Activated CD4-positive, alpha-beta T cell treated with anti-CD3 and anti-CD28 coated beads, Interleukin-2, Interleukin-4, amounts not matched to agents 100 ng/mL and 50 ng/mL, durations not matched to agents 16 hours and 8 hours (primary cell): ENCODE measurements around the gene RFXANK.
A peak's percentile ranks its signal among the peaks of the same experiment; 100 is the strongest.
"Not testable (repeated sequence)": the region's sequence is repeated elsewhere in the genome, so short reads cannot be mapped to it uniquely, and the experiment has no call there.

Experiments used
- DNase-seq: peaks from one replicate; pipeline ENCODE4 v3.0.0-alpha.2; 2020; ENCODE audit warnings: low spot score

The RFXANK gene

GRCh38 chr19:19192078-19192882 lies at the start of gene RFXANK, which contains the start of gene BORCS8:
TSS of gene RFXANK (plus strand) at chr19:19192258. CDS start at chr19:19193947, 1,689 bp downstream.
TSS of gene BORCS8 (minus strand) at chr19:19192152. CDS start at chr19:19192117, 35 bp downstream.
- DNase-seq, result peak; percentile 100

GRCh38 chr19:19142347-19142746 lies 49.7 kb upstream of the RFXANK start:
- DNase-seq, result no peak

- no peak for DNase-seq
These were observed 46.8 kb upstream of the RFXANK start for GRCh38 chr19:19145281-19145680.

- DNase-seq, result peak; percentile 88
These were observed 46.1 kb upstream of the RFXANK start for GRCh38 chr19:19145684-19146608.

GRCh38 chr19:19146865-19147264 lies 45.2 kb upstream of the RFXANK start:
- no peak for DNase-seq

GRCh38 chr19:19147344-19147743 lies 44.7 kb upstream of the RFXANK start:
- no peak for DNase-seq

- not testable (repeated sequence) for DNase-seq
These were observed 43.6 kb upstream of the RFXANK start for GRCh38 chr19:19148504-19148903.

- no peak for DNase-seq
These were observed 42.6 kb upstream of the RFXANK start for GRCh38 chr19:19149435-19149834.

- no peak for DNase-seq
These were observed 40.6 kb upstream of the RFXANK start for GRCh38 chr19:19151418-19151817.

- no peak for DNase-seq
These were observed 39.2 kb upstream of the RFXANK start for GRCh38 chr19:19152668-19153384.

GRCh38 chr19:19154768-19155494 lies 37.1 kb upstream of the RFXANK start:
- no peak for DNase-seq

- DNase-seq, result no peak
These were observed 36.4 kb upstream of the RFXANK start for GRCh38 chr19:19155495-19156219.

- DNase-seq, result no peak
These were observed 34.2 kb upstream of the RFXANK start for GRCh38 chr19:19157808-19158207.

- no peak for DNase-seq
These were observed 32.5 kb upstream of the RFXANK start for GRCh38 chr19:19159534-19159933.

- DNase-seq, result no peak
These were observed 31.5 kb upstream of the RFXANK start for GRCh38 chr19:19160461-19161035.

- DNase-seq, result no peak
These were observed 29.6 kb upstream of the RFXANK start for GRCh38 chr19:19162495-19162894.

GRCh38 chr19:19165396-19165795 lies 26.7 kb upstream of the RFXANK start:
- DNase-seq, result no peak

- no peak for DNase-seq
These were observed 24.4 kb upstream of the RFXANK start for GRCh38 chr19:19167612-19168011.

- no peak for DNase-seq
These were observed 22.6 kb upstream of the RFXANK start for GRCh38 chr19:19169236-19170052.
